ENCODE data around the gene NUMA1. TPM values are rescaled to one million over a fixed set of nuclear protein-coding genes. Genes with fewer than 3 reads are reported as not detected.

NUMA1 gene
- total and polyA plus RNA-seq, 2 of the 13 experiments (the other 11 are each of a cell fraction or from before 2014, with no cell fraction given): 57.3 to 60.2 TPM

GRCh38 chr11:72091292-72091691 lies 10.9 kb upstream of the NUMA1 start (continued):
- TF ChIP-seq ZNF280B (CRISPR knock-in tag; IDR thresholded peaks at IDR 0.05; ENCODE audit: borderline replicate concordance): no peak
- no peak for TF ChIP-seq FOXK1 (CRISPR knock-in tag; IDR thresholded peaks at IDR 0.05; ENCODE audit: borderline replicate concordance, low read depth)
- no peak for TF ChIP-seq UBTF (CRISPR knock-in tag; IDR thresholded peaks at IDR 0.05)
- peak; percentile 91 for TF ChIP-seq SMC3 (IDR thresholded peaks at IDR 0.05; ENCODE audit: low read length)
- 0 out of 2 replicates have a peak, but pooled peaks have one; percentile 66 for TF ChIP-seq SSRP1 (CRISPR knock-in tag; IDR thresholded peaks at IDR 0.05)
- no peak for TF ChIP-seq ZNF558 (CRISPR knock-in tag; IDR thresholded peaks at IDR 0.05; ENCODE audit: borderline replicate concordance)
- TF ChIP-seq MTF2 (CRISPR knock-in tag; IDR thresholded peaks at IDR 0.05; ENCODE audit: borderline replicate concordance): no peak
- no peak for TF ChIP-seq HMGA1 (CRISPR knock-in tag; conservative IDR thresholded peaks at IDR 0.05)
- TF ChIP-seq ZHX1 (CRISPR knock-in tag; IDR thresholded peaks at IDR 0.05; ENCODE audit: low read depth): no peak
- no peak for TF ChIP-seq TGIF2 (CRISPR knock-in tag; IDR thresholded peaks at IDR 0.05)
- no peak for TF ChIP-seq ATF5 (CRISPR knock-in tag; IDR thresholded peaks at IDR 0.05; ENCODE audit: low read depth)
- no peak for TF ChIP-seq ZNF143 (CRISPR knock-in tag; IDR thresholded peaks at IDR 0.05)
- TF ChIP-seq RAD21 (CRISPR knock-in tag; IDR thresholded peaks at IDR 0.05): peak; percentile 58
- no peak for TF ChIP-seq ZFAT (CRISPR knock-in tag; conservative IDR thresholded peaks at IDR 0.05)
- 0 out of 2 replicates have a peak, but pooled peaks have one; percentile 42 for TF ChIP-seq HNF1B (CRISPR knock-in tag; IDR thresholded peaks at IDR 0.05)
- TF ChIP-seq SOX6 (IDR thresholded peaks at IDR 0.05): no peak
- no peak for TF ChIP-seq SOX6 (CRISPR knock-in tag; IDR thresholded peaks at IDR 0.05)
- peak in 1 of 2 experiments; percentile 52; a peak in 1 of 4 replicates for TF ChIP-seq HMGXB4 (CRISPR knock-in tag; IDR thresholded peaks at IDR 0.05; ENCODE audit: borderline replicate concordance in 1 of 2, low read depth in 1 of 2)
